HG03139 (cell line): Measurements from ENCODE around the gene ILF3.

Experiments used
- ATAC-seq: cut with Tn5 transposase; IDR thresholded peaks from one replicate; pipeline ENCODE4 v1.9.1; 2021; ENCODE audit not compliant: unreplicated experiment

The ILF3 gene

GRCh38 chr19:10727685-10728201 lies 73.6 kb downstream of the ILF3 start:
- no peak for ATAC-seq

- no peak for ATAC-seq
Measured at GRCh38 chr19:10729411-10729810, 75.3 kb downstream of the ILF3 start.

DNA sequence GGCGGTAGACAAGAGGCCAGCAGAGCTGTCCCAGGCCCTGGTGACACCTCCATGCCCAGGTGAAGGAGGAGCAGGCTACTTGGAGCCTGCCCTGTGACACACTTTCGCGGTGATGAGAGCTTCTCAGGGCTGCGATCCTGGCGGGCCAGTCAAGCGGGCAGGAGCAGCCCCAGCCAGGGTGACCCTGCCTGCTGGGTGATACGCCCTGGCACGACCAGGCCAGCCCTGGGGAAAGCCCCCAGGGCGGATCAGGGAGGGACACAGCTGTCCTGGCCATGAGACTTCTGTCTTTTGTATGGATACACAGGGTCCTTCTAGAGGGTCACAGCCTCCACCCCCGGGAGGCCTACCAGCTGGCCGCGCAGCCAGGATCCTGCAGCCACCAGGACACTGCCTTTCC lies 76.8 kb downstream of the ILF3 start:
- ATAC-seq = no peak

DNA sequence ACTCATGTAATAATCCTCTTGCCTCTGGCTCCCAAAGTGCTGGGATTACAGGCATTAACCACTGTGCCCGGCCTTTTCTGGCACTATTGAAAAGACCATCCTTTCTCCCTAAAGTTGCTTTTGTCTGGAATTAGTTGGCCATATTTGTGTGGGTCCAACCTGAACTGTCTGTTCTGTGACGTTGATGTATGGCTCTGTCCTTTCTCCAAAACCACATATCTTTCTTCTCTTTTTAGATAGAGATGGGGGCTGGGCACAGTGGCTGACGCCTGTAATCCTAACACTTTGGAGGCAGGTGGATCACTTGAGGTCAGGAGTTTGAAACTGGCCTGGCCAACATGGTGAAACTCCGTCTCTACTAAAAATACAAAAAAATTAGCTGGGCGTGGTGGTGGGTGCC lies 81.6 kb downstream of the ILF3 start:
- no peak for ATAC-seq

- ATAC-seq = no peak
Measured at GRCh38 chr19:10736189-10736588, 82.0 kb downstream of the ILF3 start.

DNA sequence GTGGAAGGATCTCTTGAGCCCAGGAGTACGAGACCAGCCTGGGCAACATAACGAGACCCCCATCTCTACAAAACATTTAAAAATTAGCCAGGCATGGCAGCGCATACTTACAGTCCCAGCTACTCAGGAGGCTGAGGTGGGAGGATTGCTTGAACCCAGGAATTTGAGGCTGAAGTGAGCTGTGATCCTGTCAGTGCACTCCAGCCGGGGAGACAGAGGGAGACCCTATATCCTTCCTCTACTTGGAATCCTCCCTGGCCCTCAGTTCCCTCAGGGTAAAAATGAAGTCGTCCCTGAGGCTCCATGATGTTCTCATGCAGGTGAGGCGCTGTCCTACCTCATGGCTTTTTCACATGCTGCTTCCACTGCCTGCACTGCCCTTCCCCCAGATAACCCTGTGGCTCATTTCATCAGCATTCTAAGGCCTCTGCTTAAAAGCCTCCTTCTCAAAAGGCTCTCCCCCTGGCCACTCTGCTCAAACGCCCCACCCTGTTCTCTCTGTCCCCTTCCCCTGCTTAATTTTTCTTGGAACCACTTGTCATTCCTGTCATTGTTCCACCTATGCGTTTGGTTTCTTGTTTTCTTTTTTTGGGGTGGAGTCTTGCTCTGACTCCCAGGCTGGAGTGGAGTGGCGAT lies 82.9 kb downstream of the ILF3 start:
- no peak for ATAC-seq

GRCh38 chr19:10737722-10738121 lies 83.6 kb downstream of the ILF3 start:
- ATAC-seq = no peak

DNA sequence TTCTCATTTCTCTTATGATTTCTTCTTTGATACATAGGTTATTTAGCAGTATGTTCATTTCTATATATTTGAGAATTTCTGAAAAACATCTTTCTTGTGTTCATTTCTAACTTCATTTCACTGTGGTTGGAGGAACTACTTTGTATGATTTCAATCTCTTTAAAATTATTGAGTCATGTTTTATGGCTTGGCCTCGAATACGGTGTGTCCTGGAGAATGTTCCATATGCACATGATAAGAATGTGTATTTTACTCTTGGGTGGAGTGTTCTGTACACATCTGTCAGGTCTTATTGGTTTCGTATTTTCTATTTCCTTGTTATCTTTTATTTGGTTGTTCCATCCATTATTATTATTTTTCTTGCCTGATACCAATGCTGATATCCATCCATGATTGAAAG lies 86.7 kb downstream of the ILF3 start:
- ATAC-seq = no peak
